Hindlimb muscle (tissue), 1 donor: ENCODE measurements around the gene AKR1B15. TPM values are rescaled to one million over a fixed set of nuclear protein-coding genes. Genes with fewer than 3 reads are reported as not detected.

ENCODE experiments used
- DNase-seq: peaks from one replicate; pipeline ENCODE4 v3.0.0-alpha.2; 2013
- polyA plus RNA-seq: library from polyadenylated mRNA; unstranded; fragments of 120-200 nt; gene quantifications from one replicate; pipeline ENCODE4 v1.2.1, GENCODE V29; 2013; ENCODE audit not compliant: insufficient read length

Gene AKR1B15
- polyA plus RNA-seq, 1 donor = 0.26 TPM

DNA sequence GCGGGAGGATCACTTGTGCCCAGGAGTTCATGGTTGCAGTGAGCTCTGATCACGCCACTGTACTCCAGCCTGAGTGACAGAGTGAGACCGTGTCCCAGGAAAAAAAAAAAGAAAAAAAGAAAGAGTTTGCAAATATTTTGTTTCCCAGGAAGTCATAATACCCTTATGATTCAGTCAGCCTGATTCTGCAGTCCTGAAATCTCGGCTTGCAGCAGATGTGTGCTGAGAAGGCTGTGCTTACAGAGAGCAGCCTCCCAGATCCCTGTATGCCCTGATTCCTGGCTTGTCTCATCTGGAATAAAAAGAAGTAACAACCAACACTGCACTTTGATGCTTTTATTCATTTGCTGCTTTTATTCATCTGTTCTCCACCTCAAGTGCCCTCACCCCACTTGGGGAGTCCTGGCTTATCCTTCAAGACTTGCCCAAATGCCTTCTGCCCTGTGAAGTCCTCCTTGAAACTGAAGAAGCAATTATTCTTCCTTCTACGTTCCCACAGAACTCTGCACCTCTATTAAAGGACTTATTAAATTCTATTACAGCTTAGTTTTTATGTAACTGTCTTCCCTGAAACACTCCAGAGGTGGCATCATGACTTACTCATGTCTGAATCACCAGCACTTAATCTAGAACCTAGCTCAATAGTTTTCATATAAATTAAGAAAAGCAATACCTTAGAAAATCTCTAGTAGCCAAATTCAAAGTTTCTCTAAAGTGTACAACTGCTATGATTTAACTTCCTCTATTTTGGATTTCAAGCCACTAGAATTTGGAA is 70.0 kb downstream of the AKR1B15 start:
- DNase-seq = no peak

DNA sequence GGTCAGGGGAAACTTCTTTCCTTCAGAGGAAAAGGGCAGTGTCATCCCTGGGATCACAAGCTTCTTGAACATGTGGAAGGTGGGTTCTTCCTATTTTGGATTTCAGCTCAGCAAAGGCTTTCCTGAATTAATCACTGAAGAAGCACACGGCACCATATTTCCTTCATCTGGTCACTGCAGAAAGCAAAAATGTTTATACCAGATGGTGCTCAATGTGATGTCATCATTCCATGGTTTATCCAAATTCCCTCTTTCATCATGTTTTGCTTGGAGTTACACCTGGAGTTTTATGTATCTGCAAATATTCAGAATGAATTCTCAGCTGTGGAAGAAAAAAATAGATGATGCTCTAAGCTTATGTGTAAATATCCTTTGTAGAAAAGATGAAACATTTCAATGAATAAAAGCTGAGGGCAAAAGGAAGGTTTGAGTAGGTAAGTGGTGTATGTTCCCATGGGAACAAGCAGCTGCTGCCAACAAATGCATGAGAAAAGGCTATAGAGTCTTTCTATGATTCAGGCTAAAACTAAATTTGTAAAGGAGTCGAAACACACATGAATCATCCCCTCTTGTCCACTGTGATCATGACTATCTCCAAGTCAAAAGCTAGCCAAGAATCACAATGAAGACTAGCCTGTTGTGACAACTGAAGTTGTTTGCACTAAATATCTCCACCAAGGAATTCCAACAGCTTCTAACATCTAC is 70.9 kb downstream of the AKR1B15 start:
- DNase-seq = no peak

DNA sequence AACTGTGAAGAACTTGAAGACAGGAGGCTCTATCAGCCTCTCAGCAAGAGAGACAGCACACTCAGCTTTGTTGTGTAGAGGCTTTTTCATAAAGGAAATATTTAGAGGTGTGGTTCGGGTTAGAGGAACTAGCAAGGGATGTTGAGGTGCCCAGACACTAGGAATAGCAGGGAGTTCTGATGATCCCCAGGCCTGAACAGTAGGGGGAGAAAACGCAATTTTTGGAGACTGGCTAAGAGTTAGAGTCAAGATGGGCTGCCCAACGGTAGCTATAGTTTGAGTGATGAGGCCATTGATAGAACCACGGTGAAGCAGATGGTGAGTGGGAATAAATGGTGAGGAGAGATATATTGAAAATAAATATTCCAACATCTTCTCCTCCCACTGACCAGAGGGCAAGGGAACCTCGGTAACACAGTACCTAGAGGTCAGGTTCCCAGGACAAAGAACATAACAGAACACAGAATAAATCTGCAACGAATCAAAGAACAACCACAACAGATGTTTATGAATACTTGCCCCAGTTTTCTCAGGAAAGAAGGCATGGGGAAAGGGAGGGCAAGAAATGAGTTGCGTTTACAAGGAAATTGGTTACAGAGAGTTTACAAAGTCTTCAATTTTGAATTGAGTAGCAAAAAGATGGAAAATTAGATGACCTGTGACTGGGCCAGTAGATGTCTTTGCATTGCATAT is 73.5 kb downstream of the AKR1B15 start:
- DNase-seq = no peak

DNA sequence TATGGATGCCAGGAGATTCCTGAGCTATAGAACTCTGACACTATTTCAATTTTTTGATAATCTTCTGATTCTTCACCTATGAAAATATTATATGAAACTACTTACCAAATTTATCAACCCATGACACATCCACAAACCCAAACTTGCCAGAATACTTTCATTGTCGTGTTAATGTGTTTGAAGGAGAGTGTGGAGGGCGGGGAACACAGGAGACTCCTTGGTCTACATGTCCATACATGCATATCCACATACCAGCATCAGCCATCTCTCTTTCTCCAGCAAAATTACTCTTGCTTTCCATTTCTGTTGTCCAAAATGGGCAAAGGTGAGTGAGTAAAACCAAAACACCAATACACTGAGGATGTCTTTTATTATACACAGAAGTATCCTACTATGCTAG is 74.3 kb downstream of the AKR1B15 start:
- no peak for DNase-seq

DNA sequence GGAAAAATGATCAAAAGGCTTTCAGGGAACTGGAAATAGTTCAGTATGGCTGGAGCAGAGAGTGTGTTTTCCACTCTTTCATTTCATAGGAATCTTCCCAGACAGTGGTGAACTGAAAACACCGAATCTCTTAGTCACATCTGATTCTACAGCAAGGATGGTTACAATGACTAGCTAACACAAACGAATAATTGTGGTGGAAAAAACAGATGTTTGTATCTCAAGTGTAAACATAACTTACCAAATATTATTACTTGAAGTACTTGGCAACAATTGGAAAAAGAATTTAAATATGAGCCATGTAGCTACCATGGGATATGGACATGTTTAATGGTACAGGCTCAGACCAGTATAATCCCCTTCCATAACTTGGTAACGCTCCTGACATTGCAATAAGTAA is 76.6 kb downstream of the AKR1B15 start:
- no peak for DNase-seq

GRCh38 chr7:134627109-134627774 is 78.3 kb downstream of the AKR1B15 start:
- DNase-seq = no peak

DNA sequence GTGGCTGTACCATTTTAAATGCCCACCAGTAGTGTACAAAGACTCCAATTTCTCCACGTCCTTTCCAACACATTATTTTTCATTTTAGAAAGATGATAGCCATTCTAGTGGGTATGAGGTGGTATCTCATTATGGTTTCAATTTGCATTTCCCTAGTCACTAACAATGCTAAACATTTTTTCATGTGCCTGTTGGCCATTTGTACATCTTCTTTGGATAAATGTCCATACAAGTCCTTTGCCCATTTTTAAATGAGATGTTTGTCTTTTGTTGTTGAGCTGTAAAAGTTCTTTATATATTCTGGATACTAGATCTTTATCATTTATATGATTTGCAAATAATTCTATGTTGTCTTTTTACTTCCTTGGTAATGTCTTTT is 78.9 kb downstream of the AKR1B15 start:
- no peak for DNase-seq

GRCh38 chr7:134629445-134629844 is 80.5 kb downstream of the AKR1B15 start:
- no peak for DNase-seq

Other genes with a start within 250 kb of the AKR1B15 start
- gene SLC35B4, start 232.2 kb upstream of the AKR1B15 start, polyA plus RNA-seq = 8.7 TPM
- gene AKR1B1, start 90.0 kb upstream of the AKR1B15 start, polyA plus RNA-seq = 104 TPM
- 0.66 TPM for gene AKR1B10, start 21.5 kb upstream of the AKR1B15 start, polyA plus RNA-seq
- gene BPGM, start 97.7 kb downstream of the AKR1B15 start, polyA plus RNA-seq = 17.0 TPM
- gene CALD1, start 230.5 kb downstream of the AKR1B15 start, polyA plus RNA-seq = 93.4 TPM